Hepatocyte (in vitro differentiated cells): Measurements from ENCODE around the gene SOWAHA. TPM values are rescaled to one million over a fixed set of nuclear protein-coding genes. Genes with fewer than 3 reads are reported as not detected.

Experiments used
- DNase-seq: peaks from one replicate; pipeline ENCODE4 v3.0.0-alpha.2; 2016; ENCODE audit warnings: low spot score
- H2AFZ ChIP-seq: fragments of 200-600 bp; sonication (generic); 2 replicates; pipeline ENCODE4 v1.6.0; 2016; ENCODE audit warnings: antibody characterized with exemption, mild to moderate bottlenecking
- H3K27ac ChIP-seq: fragments of 200-600 bp; sonication (generic); 2 replicates; pipeline ENCODE4 v1.5.1; 2016; ENCODE audit warnings: mild to moderate bottlenecking
- H3K27me3 ChIP-seq: fragments of 200-600 bp; sonication (generic); 2 replicates; pipeline ENCODE4 v1.6.1; 2016
- H3K36me3 ChIP-seq: fragments of 200-600 bp; sonication (generic); replicated peaks from 2 replicates; pipeline ENCODE4 v1.5.1; 2016; ENCODE audit warnings: low read depth; ENCODE audit not compliant: insufficient read depth
- H3K4me1 ChIP-seq: fragments of 200-600 bp; sonication (generic); 2 replicates; pipeline ENCODE4 v1.5.1; 2016; ENCODE audit warnings: mild to moderate bottlenecking, moderate library complexity; ENCODE audit not compliant: insufficient read depth
- H3K4me2 ChIP-seq: fragments of 200-600 bp; sonication (generic); 2 replicates; pipeline ENCODE4 v1.6.0; 2016
- H3K4me3 ChIP-seq: fragments of 200-600 bp; sonication (generic); 2 replicates; pipeline ENCODE4 v1.5.1; 2016; ENCODE audit warnings: mild to moderate bottlenecking
- H3K79me2 ChIP-seq: fragments of 200-600 bp; sonication (generic); 2 replicates; pipeline ENCODE4 v1.6.0; 2017; ENCODE audit warnings: mild to moderate bottlenecking
- H3K9me2 ChIP-seq: fragments of 200-600 bp; sonication (generic); replicated peaks from 2 replicates; pipeline ENCODE4 v1.6.0; 2017; ENCODE audit warnings: mild to moderate bottlenecking; ENCODE audit not compliant: insufficient read depth
- H3K9me3 ChIP-seq: fragments of 200-600 bp; sonication (generic); 2 replicates; pipeline ENCODE4 v1.5.1; 2016; ENCODE audit warnings: low read depth, mild to moderate bottlenecking
- H4K20me1 ChIP-seq: fragments of 200-600 bp; sonication (generic); 2 replicates; pipeline ENCODE4 v1.6.0; 2016; ENCODE audit warnings: mild to moderate bottlenecking; ENCODE audit not compliant: insufficient read depth, poor library complexity, severe bottlenecking
- EZH2 ChIP-seq: fragments of 200-600 bp; sonication (generic); IDR thresholded peaks from 2 replicates; pipeline ENCODE4 v1.6.1; 2016; ENCODE audit warnings: antibody characterized with exemption, mild to moderate bottlenecking, borderline replicate concordance
- EZH2phosphoT487 ChIP-seq: fragments of 200-600 bp; sonication (generic); IDR thresholded peaks from one replicate; pipeline ENCODE4 v1.6.1; 2018; ENCODE audit warnings: antibody characterized with exemption, mild to moderate bottlenecking, low read depth, moderate library complexity; ENCODE audit not compliant: unreplicated experiment, severe bottlenecking
- WGBS: methylation state at CpG from one replicate; pipeline ENCODE4 v1.1.6; 2016; ENCODE audit warnings: low lambda C conversion rate; ENCODE audit errors: missing lambda C conversion rate; 5-methylcytosine and 5-hydroxymethylcytosine counted together
- polyA plus RNA-seq: library from polyadenylated mRNA; unstranded; fragments of >200 nt; fragmentation: Nextera tagmentation; extraction: Ambion mirVana; gene quantifications from 2 replicates; pipeline ENCODE4 v1.2.1, GENCODE V29; 2016
- total RNA-seq: library from RNA; depleted of rRNA; stranded (reverse); fragments of >200 nt; gene quantifications from 2 replicates; pipeline ENCODE4 v1.2.3, GENCODE V29; 2014
- TF ChIP-seq, protein P1 (sequence below): fragments of 200-600 bp; sonication (generic); IDR thresholded peaks from 2 replicates; pipeline ENCODE4 v1.5.1; 2016; ENCODE audit warnings: antibody characterized with exemption, mild to moderate bottlenecking; ENCODE audit not compliant: poor library complexity

SOWAHA gene
- total and polyA plus RNA-seq, 2 experiments from 2014 or later, result 6.8 to 11.4 TPM

DNA sequence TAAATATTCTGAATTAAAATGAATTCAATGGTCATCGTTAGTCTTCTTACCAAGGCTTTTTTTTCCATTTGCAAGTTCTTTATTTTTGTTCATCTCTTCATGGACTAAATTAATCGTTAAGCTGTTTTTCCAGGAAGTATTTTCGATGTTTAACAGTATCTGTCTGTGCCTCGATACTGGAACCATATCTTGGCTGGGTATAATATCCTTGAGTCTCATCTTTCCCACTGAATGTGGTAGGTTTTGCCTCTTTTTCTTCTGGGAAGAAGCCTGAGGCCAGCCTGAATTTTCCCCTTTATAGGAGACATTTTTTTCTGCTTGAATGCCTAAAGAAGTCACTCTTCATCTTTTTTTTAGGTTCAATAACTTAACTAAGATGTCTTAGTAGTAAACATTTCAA is 32.1 kb upstream of the SOWAHA start:
- H3K4me1 ChIP-seq, result peaks cover 4% of the 10 kb centered on the region
- no peak overlapping the region for H2AFZ ChIP-seq
- no peak overlapping the region for H3K4me2 ChIP-seq
- no peaks in the 10 kb centered on the region for H3K9me3 ChIP-seq
- no peaks in the 10 kb centered on the region for H3K9me2 ChIP-seq
- no peaks in the 10 kb centered on the region for H4K20me1 ChIP-seq
- DNase-seq, result no peak
- no peak overlapping the region for H3K27ac ChIP-seq
- no peak for TF ChIP-seq EZH2phosphoT487
- TF ChIP-seq, protein P1, sequence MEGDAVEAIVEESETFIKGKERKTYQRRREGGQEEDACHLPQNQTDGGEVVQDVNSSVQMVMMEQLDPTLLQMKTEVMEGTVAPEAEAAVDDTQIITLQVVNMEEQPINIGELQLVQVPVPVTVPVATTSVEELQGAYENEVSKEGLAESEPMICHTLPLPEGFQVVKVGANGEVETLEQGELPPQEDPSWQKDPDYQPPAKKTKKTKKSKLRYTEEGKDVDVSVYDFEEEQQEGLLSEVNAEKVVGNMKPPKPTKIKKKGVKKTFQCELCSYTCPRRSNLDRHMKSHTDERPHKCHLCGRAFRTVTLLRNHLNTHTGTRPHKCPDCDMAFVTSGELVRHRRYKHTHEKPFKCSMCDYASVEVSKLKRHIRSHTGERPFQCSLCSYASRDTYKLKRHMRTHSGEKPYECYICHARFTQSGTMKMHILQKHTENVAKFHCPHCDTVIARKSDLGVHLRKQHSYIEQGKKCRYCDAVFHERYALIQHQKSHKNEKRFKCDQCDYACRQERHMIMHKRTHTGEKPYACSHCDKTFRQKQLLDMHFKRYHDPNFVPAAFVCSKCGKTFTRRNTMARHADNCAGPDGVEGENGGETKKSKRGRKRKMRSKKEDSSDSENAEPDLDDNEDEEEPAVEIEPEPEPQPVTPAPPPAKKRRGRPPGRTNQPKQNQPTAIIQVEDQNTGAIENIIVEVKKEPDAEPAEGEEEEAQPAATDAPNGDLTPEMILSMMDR, result no peak
- TF ChIP-seq EZH2, result no peak
- no peaks in the 10 kb centered on the region for H3K36me3 ChIP-seq
- H3K27me3 ChIP-seq, result no peaks in the 10 kb centered on the region
- no peak overlapping the region for H3K4me3 ChIP-seq
- peaks cover 7% of the 10 kb centered on the region for H3K79me2 ChIP-seq
- WGBS, result 89% methylated on average over 4 of the region's 4 CpGs

DNA sequence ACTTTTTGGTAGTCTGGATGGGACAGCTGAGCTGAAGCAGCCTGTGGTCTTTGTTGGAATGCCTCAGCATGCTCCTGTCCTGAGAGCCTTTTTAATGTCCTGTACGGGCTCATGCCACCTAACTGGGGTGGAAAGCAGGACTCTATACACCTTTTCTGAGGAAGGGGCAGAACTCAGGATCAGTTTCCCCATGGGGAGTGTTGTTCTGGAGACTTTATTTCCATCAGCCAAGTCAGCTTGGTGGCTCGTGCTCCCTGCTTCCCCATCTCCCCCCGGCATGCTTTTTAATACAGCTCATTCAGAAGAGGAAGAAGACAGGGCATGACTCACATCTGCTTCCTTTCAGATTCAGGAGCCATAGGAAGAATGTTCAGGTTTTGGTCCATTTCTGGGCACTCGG is 31.0 kb upstream of the SOWAHA start:
- Histone ChIP-seq H2AFZ (no peak overlapping the region), H3K36me3 (no peaks in the 10 kb centered on the region), H3K27me3 (no peaks in the 10 kb centered on the region), H3K9me3 (no peaks in the 10 kb centered on the region), H3K9me2 (no peaks in the 10 kb centered on the region), H3K4me1 (no peaks in the 10 kb centered on the region), H3K4me2 (no peak overlapping the region), H3K4me3 (no peak overlapping the region), H3K27ac (no peak overlapping the region), H3K79me2 (no peaks in the 10 kb centered on the region), H4K20me1 (no peaks in the 10 kb centered on the region)
- TF ChIP-seq, protein P1, result no peak
- 75% methylated on average over 4 of the region's 4 CpGs for WGBS
- DNase-seq, result no peak

DNA sequence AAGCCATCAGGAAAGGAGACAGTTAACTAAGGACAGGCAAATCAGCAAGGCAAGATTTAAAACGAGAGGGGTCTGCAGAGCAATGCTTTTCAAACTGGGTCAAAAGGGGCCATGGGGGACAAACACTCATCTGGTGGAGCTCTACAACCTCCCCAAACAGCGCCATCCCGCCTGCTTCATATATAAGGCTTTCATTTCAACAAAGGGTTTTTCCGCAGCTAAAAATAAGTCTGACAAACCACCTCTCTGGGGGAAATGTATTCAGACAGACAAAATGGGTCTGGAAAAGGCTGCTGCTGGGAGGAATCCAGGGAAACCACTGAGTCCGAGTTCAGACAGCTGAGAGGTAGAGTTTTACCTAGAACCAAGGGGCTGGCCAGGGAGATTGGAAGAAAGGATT is 27.7 kb upstream of the SOWAHA start:
- H4K20me1 ChIP-seq, result no peaks in the 10 kb centered on the region
- H2AFZ ChIP-seq, result no peak overlapping the region
- H3K4me2 ChIP-seq, result no peak overlapping the region
- H3K79me2 ChIP-seq, result no peaks in the 10 kb centered on the region
- H3K36me3 ChIP-seq, result no peaks in the 10 kb centered on the region
- no peaks in the 10 kb centered on the region for H3K9me3 ChIP-seq
- H3K27me3 ChIP-seq, result no peaks in the 10 kb centered on the region
- H3K4me1 ChIP-seq, result no peaks in the 10 kb centered on the region
- DNase-seq, result no peak
- WGBS, result 79% methylated on average over 5 of the region's 5 CpGs
- no peak overlapping the region for H3K4me3 ChIP-seq
- no peaks in the 10 kb centered on the region for H3K9me2 ChIP-seq
- no peak overlapping the region for H3K27ac ChIP-seq
- TF ChIP-seq, protein P1, result no peak
- no peak for TF ChIP-seq EZH2phosphoT487
- TF ChIP-seq EZH2, result no peak

DNA sequence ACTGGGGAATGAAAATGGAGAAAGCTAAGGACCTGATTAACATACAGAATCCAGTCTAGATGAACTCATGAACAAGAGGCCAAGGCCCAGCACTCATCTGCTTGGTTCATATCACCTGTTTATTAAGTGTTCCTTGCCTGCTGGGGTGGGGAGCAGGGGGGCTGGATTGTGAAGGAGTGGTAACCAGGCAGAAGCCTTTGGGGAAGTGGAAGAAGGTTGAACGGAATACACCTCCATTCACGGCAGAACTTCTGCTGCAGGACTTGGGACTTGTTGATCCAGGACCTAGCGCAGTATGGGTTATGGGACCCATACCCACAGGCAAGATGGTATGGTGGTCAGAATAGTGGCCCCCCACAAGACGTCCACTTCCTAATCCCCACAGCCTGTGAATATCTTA is 27.2 kb upstream of the SOWAHA start:
- TF ChIP-seq EZH2, result no peak
- Histone ChIP-seq H4K20me1 (no peaks in the 10 kb centered on the region), H3K27me3 (no peaks in the 10 kb centered on the region), H3K27ac (no peak overlapping the region), H3K9me3 (no peaks in the 10 kb centered on the region), H3K9me2 (no peaks in the 10 kb centered on the region), H2AFZ (no peak overlapping the region), H3K4me3 (no peak overlapping the region), H3K79me2 (no peaks in the 10 kb centered on the region), H3K4me2 (no peak overlapping the region), H3K4me1 (no peaks in the 10 kb centered on the region), H3K36me3 (no peaks in the 10 kb centered on the region)
- DNase-seq, result no peak
- 91% methylated on average over 4 of the region's 4 CpGs for WGBS
